ENCODE measurements around the gene SPATS2L. TPM values are rescaled to one million over a fixed set of nuclear protein-coding genes. Genes with fewer than 3 reads are reported as not detected.
A peak's percentile ranks its signal among the peaks of the same experiment; 100 is the strongest.

Gene SPATS2L
- polyA plus RNA-seq, 2 of the 4 experiments (the other 2 are of a cell fraction) = 85.2 to 202 TPM

DNA sequence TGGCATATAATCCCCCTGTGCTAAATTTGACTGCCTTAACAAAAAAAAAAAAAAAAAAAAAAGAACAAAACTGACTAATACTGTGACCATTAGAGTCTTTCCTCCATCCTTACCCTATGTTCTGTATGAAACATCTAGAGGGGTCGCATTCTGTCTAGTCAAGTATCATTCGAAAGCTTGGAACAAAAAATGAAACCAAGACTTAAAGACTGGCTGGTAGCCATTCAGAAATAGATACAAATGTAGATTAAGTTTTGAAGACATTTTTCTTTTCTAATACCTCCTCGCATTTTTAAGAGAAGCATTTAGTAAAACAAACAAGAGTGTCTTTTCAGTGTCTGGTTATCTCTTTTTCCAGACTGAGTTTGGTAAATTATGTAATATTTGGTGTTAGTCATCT lies 66.7 kb downstream of the SPATS2L start:
- WGBS (ENCODE audit: missing lambda C conversion rate) = 50% methylated on average over 3 of the region's 3 CpGs
- no peak for TF ChIP-seq CBX8 (IDR thresholded peaks at IDR 0.05)
- no peak for TF ChIP-seq ZSCAN20 (CRISPR knock-in tag; IDR thresholded peaks at IDR 0.05)
- no peak for TF ChIP-seq CHD2 (IDR thresholded peaks at IDR 0.05; ENCODE audit: low read length, partially characterized antibody)
- TF ChIP-seq HEYL (CRISPR knock-in tag; IDR thresholded peaks at IDR 0.05) = no peak
- no peak for TF ChIP-seq HOXA7 (CRISPR knock-in tag; IDR thresholded peaks at IDR 0.05)
- TF ChIP-seq E2F6 (IDR thresholded peaks at IDR 0.05; ENCODE audit: borderline replicate concordance, low read depth) = no peak
- no peak for TF ChIP-seq TP53 (CRISPR knock-in tag; IDR thresholded peaks at IDR 0.05)
- TF ChIP-seq EP300 (IDR thresholded peaks at IDR 0.05) = no peak
- no peak for TF ChIP-seq ZNF302 (CRISPR knock-in tag; IDR thresholded peaks at IDR 0.05)
- TF ChIP-seq NFE2L2 (conservative IDR thresholded peaks at IDR 0.05; ENCODE audit: low read length) = no peak
- no peak for TF ChIP-seq FOSL2 (IDR thresholded peaks at IDR 0.05)
- TF ChIP-seq FOSL2 (CRISPR knock-in tag; IDR thresholded peaks at IDR 0.05) = no peak
- no peak for TF ChIP-seq MAFK (IDR thresholded peaks at IDR 0.05; ENCODE audit: partially characterized antibody)
- no peak for TF ChIP-seq SMC3 (IDR thresholded peaks at IDR 0.05)
- no peak for TF ChIP-seq MAZ (IDR thresholded peaks at IDR 0.05; ENCODE audit: borderline replicate concordance, low read depth, low read length)
- no peak for TF ChIP-seq TFCP2L1 (CRISPR knock-in tag; IDR thresholded peaks at IDR 0.05)
- TF ChIP-seq, protein P1, sequence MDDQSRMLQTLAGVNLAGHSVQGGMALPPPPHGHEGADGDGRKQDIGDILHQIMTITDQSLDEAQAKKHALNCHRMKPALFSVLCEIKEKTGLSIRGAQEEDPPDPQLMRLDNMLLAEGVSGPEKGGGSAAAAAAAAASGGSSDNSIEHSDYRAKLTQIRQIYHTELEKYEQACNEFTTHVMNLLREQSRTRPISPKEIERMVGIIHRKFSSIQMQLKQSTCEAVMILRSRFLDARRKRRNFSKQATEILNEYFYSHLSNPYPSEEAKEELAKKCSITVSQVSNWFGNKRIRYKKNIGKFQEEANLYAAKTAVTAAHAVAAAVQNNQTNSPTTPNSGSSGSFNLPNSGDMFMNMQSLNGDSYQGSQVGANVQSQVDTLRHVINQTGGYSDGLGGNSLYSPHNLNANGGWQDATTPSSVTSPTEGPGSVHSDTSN (IDR thresholded peaks at IDR 0.05) = no peak
- Histone ChIP-seq H3K4me2 (peak overlapping the region; percentile 65), H3K4me3 (no peak overlapping the region), H3K27ac (peak overlapping the region; percentile 4 to 71; a peak in 4 of 6 replicates), H3K9me3 (no peaks in the 10 kb centered on the region), H3K4me1 (peaks cover 60% of the 10 kb centered on the region)
- no peak for DNase-seq (ENCODE audit: low read depth in 1 of 2, low spot score in 1 of 2)
- CTCF ChIA-PET = interaction anchor here (1.2 to 1.6 kb wide), 2 partner anchors 18 to 31 kb away, joined by 3 to 4 read pairs; no protein-coding TSS in a partner anchor
- no peak for ATAC-seq
- no peak for FAIRE-seq
- POLR2A ChIA-PET = no interaction called here

DNA sequence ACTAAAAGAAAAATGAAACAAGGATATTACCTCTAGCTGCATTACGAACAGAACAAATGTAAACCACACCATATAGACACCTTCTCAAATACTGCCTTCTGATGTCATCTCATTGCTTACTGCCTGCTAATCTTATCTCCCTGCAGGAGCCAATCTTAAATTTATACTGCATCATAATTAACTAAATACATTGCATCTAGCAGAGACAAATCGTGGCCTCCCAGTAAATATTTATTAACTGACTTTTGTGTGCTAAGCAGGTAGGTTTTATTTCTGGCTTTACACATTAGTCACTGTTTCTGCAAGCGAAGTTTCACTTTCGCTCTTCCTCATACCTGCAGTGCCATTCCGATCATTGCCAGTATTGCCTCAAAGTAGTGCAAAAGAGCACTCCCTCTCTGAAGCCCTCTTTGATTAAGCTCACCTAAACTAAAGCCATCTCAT lies 67.5 kb downstream of the SPATS2L start:
- Histone ChIP-seq H3K4me3 (peak overlapping the region; percentile 9; the same call in 1 of the 3 replicates), H3K27ac (peak overlapping the region; percentile 49 to 68; a peak in 4 of 6 replicates), H3K4me1 (peaks cover 67% of the 10 kb centered on the region), H3K9me3 (no peaks in the 10 kb centered on the region), H3K4me2 (peak overlapping the region; percentile 65)
- FAIRE-seq (no peak), DNase-seq (ENCODE audit: low read depth in 1 of 2, low spot score in 1 of 2) (no peak), ATAC-seq (0 out of 6 replicates have a peak, but pooled peaks of 1 of the 2 experiments have one; percentile 19)
- CTCF ChIA-PET = interaction anchor here (0.7 kb wide), 1 partner anchor 18 kb away, joined by 3 read pairs; no protein-coding TSS in a partner anchor
- TF ChIP-seq HDAC2 (IDR thresholded peaks at IDR 0.05) = no peak
- TF ChIP-seq TP53 (CRISPR knock-in tag; IDR thresholded peaks at IDR 0.05) = no peak
- TF ChIP-seq HOXA7 (CRISPR knock-in tag; IDR thresholded peaks at IDR 0.05) = no peak
- no peak for TF ChIP-seq CHD2 (IDR thresholded peaks at IDR 0.05; ENCODE audit: low read length, partially characterized antibody)
- no peak for TF ChIP-seq MYC (IDR thresholded peaks at IDR 0.05; ENCODE audit: borderline replicate concordance, low read length)
- TF ChIP-seq E2F6 (IDR thresholded peaks at IDR 0.05; ENCODE audit: borderline replicate concordance, low read depth) = no peak
- no peak for TF ChIP-seq CEBPB (IDR thresholded peaks at IDR 0.05)
- TF ChIP-seq ATOH8 (CRISPR knock-in tag; IDR thresholded peaks at IDR 0.05; ENCODE audit: low read depth) = no peak
- TF ChIP-seq RNF2 (IDR thresholded peaks at IDR 0.05; ENCODE audit: borderline replicate concordance, low read depth) = no peak
- 40% methylated on average over 5 of the region's 5 CpGs for WGBS (ENCODE audit: missing lambda C conversion rate)
- POLR2A ChIA-PET = no interaction called here

Measured in A549 (cell line).